Endothelial cell of umbilical vein (primary cell): ENCODE results near the gene SLC39A11.

ENCODE experiments used
- CTCF ChIP-seq, 2 donors: IDR thresholded peaks; 1 replicate in 1 of 2; 2 replicates in 1 of 2; pipeline ENCODE4 v1.5.1; 2011; ENCODE audit warnings: low read length in 2 of 2, mild to moderate bottlenecking in 2 of 2, moderate library complexity in 2 of 2, control low read depth in 1 of 2, inconsistent platforms in 1 of 2, low read depth in 1 of 2; ENCODE audit not compliant: insufficient read depth in 1 of 2; ENCODE audit errors: extremely low read depth in 1 of 2
- EZH2 ChIP-seq: IDR thresholded peaks from 2 replicates; pipeline ENCODE4 v1.6.1; 2012; ENCODE audit warnings: borderline replicate concordance, low read depth, mild to moderate bottlenecking, moderate library complexity, low read length, inconsistent platforms; ENCODE audit not compliant: severe bottlenecking
- GATA2 ChIP-seq: IDR thresholded peaks from 2 replicates; pipeline ENCODE4 v1.7.0; 2011; ENCODE audit warnings: low read depth, mild to moderate bottlenecking, moderate library complexity, mixed read lengths, low read length; ENCODE audit not compliant: insufficient read length, insufficient read depth
- POLR2AphosphoS5 ChIP-seq: IDR thresholded peaks from 2 replicates; pipeline ENCODE4 v1.6.1; 2012; ENCODE audit warnings: low read depth, mild to moderate bottlenecking, control low read depth, low read length, moderate library complexity; ENCODE audit not compliant: insufficient read depth

- TF ChIP-seq CTCF (IDR thresholded peaks at IDR 0.05; ENCODE audit: extremely low read depth in 1 of 2, insufficient read depth in 1 of 2, low read depth in 1 of 2, low read length in 2 of 2) (no peak), POLR2AphosphoS5 (no peak), EZH2 (no peak), GATA2 (no peak)
Measured at GRCh38 chr17:72825218-72825617, 267.3 kb downstream of the SLC39A11 start.
